ENCODE data around the gene SLC5A5. TPM values are rescaled to one million over a fixed set of nuclear protein-coding genes. Genes with fewer than 3 reads are reported as not detected.

Gene SLC5A5
- total and polyA plus RNA-seq, 4 donors: 0.14 to 0.95 (median 0.15) TPM; not detected in 1

DNA sequence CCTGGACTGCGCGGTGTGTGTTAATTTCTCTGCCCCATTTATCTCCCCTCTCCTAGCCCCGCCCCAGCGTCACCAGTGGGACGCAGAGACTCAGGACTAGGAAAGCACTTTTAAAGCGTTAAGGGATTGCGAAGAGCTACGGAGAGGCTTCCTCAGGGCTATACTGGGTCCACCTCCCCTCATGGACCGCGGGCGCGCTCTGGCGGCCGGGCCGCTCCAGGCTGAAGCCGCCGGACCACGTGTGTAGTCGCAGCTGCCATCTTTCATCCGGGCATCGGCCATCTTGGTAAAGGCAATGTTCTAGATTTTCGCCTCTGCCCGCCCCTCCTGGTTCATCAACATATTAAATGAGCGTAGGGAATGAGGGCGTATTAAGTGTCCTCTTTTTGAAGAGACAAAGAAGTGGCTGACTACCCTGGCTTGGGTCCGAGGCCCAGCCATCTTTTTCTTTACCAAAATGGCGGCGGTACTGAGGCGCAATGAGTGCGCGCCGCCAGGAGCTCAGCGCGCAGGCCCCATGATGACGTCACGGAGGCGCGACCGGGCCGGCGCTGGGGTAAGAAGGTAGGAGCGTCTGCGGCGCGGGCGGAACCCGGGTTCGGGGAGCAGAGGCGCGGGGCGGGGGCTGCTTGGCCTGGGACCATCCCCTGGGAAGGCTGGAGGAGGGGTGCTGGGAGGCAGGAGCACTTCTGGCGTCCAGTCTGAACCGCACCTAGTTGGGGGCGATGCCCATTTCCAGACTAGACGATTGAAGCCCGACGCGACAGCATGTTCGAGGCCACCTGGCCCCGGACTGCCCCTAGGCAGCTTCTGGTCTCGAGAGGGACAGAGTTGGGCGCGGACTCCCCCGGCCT, 61.0 kb downstream of the SLC5A5 start, which contains the start of gene CCDC124:
TSS of gene CCDC124 (plus strand) at position 531 of the 854 bp plus-strand sequence. CDS start 3,406 bp downstream, outside the sequence.
- ATAC-seq (ENCODE audit: insufficient read depth, low FRiP score): peak; percentile 96
- Histone ChIP-seq H3K4me1 (ENCODE audit: control insufficient read depth in 5 of 5, insufficient read depth in 5 of 5, low read length in 5 of 5) (peaks cover 0 to 13% (median 4%) of the 10 kb centered on the region in 5 donors), H3K36me3 (ENCODE audit: control insufficient read depth in 4 of 4, insufficient read depth in 4 of 4, low read length in 4 of 4) (peaks cover 0 to 10% (median 7%) of the 10 kb centered on the region in 4 donors), H3K9ac (ENCODE audit: insufficient read depth in 1 of 2, low read length in 2 of 2) (peak within 1 kb of the TSS; percentile 90 to 94), H3K27me3 (ENCODE audit: control insufficient read depth in 3 of 3, insufficient read depth in 3 of 3, low read length in 2 of 3) (no peaks in the 10 kb centered on the region), H3K27ac (ENCODE audit: low read depth in 1 of 2, low read length in 1 of 2) (peak within 1 kb of the TSS; percentile 86 to 89), H3K4me3 (peak within 1 kb of the TSS; percentile 71), H3K9me3 (ENCODE audit: control insufficient read depth in 4 of 4, insufficient read depth in 3 of 4, low read length in 3 of 4) (no peaks in the 10 kb centered on the region)
- DNase-seq: peak; percentile 90 to 95 (median 94)
- 0% methylated on average over 58 to 64 of the region's 64 CpGs for WGBS, 2 donors
- peak; percentile 79 for TF ChIP-seq CTCF (IDR thresholded peaks at IDR 0.05; ENCODE audit: control extremely low read depth, extremely low read depth)

- H3K9ac ChIP-seq (ENCODE audit: insufficient read depth in 1 of 2, low read length in 2 of 2): peak overlapping the region; percentile 82 to 90
- DNase-seq (no peak), ATAC-seq (ENCODE audit: insufficient read depth, low FRiP score) (peak; percentile 7)
- H3K4me3 ChIP-seq: peak overlapping the region; percentile 71
- H3K27ac ChIP-seq (ENCODE audit: low read depth in 1 of 2, low read length in 1 of 2): peak overlapping the region in 1 of 2 donors; percentile 86
- H3K4me1 ChIP-seq (ENCODE audit: control insufficient read depth in 5 of 5, insufficient read depth in 5 of 5, low read length in 5 of 5): peaks cover 0 to 13% (median 4%) of the 10 kb centered on the region in 5 donors
- H3K27me3 ChIP-seq (ENCODE audit: control insufficient read depth in 3 of 3, insufficient read depth in 3 of 3, low read length in 2 of 3): no peaks in the 10 kb centered on the region
- no peaks in the 10 kb centered on the region for H3K9me3 ChIP-seq (ENCODE audit: control insufficient read depth in 4 of 4, insufficient read depth in 3 of 4, low read length in 3 of 4)
- 21 to 34% methylated on average over 19 of the region's 19 CpGs for WGBS, 2 donors
- TF ChIP-seq CTCF (IDR thresholded peaks at IDR 0.05; ENCODE audit: control extremely low read depth, extremely low read depth): no peak
- H3K36me3 ChIP-seq (ENCODE audit: control insufficient read depth in 4 of 4, insufficient read depth in 4 of 4, low read length in 4 of 4): peaks cover 0 to 14% (median 9%) of the 10 kb centered on the region in 4 donors
These were observed 61.8 kb downstream of the SLC5A5 start for GRCh38 chr19:17933414-17934129.

- no peak for ATAC-seq (ENCODE audit: insufficient read depth, low FRiP score)
- Histone ChIP-seq H3K27ac (ENCODE audit: low read depth in 1 of 2, low read length in 1 of 2) (no peak overlapping the region), H3K36me3 (ENCODE audit: control insufficient read depth in 4 of 4, insufficient read depth in 4 of 4, low read length in 4 of 4) (peaks cover 0 to 18% (median 11%) of the 10 kb centered on the region in 4 donors), H3K27me3 (ENCODE audit: control insufficient read depth in 3 of 3, insufficient read depth in 3 of 3, low read length in 2 of 3) (no peaks in the 10 kb centered on the region), H3K9ac (ENCODE audit: insufficient read depth in 1 of 2, low read length in 2 of 2) (no peak overlapping the region), H3K4me3 (no peak overlapping the region), H3K9me3 (ENCODE audit: control insufficient read depth in 4 of 4, insufficient read depth in 3 of 4, low read length in 3 of 4) (no peaks in the 10 kb centered on the region), H3K4me1 (ENCODE audit: control insufficient read depth in 5 of 5, insufficient read depth in 5 of 5, low read length in 5 of 5) (peaks cover 0 to 13% (median 4%) of the 10 kb centered on the region in 5 donors)
- DNase-seq: no peak
- no peak for TF ChIP-seq CTCF (IDR thresholded peaks at IDR 0.05; ENCODE audit: control extremely low read depth, extremely low read depth)
- WGBS, 2 donors: 95 to 96% methylated on average over 21 of the region's 21 CpGs
These were observed 64.6 kb downstream of the SLC5A5 start for GRCh38 chr19:17936379-17936778.
